ENCODE results near the gene PCDH12.

Gene PCDH12

GRCh38 chr5:141904551-141904950 lies 53.5 kb downstream of the PCDH12 start:
- no peaks in the 10 kb centered on the region for H3K79me2 ChIP-seq (ENCODE audit: control insufficient read depth, low read length)
- no peaks in the 10 kb centered on the region for H4K20me1 ChIP-seq (ENCODE audit: control insufficient read depth, insufficient read depth, low read depth, low read length)
- no peaks in the 10 kb centered on the region for H3K4me1 ChIP-seq (ENCODE audit: control insufficient read depth, low read length)
- H3K4me2 ChIP-seq (ENCODE audit: low read length) = no peak overlapping the region
- no peaks in the 10 kb centered on the region for H3K9me2 ChIP-seq (replicated peaks; ENCODE audit: control insufficient read depth, low read length)
- H3F3A ChIP-seq (ENCODE audit: control insufficient read depth, insufficient read depth) = no peaks in the 10 kb centered on the region
- H3K27me3 ChIP-seq (ENCODE audit: control insufficient read depth, low read length) = peaks cover 24% of the 10 kb centered on the region
- H3K27ac ChIP-seq (ENCODE audit: low read depth, low read length) = no peak overlapping the region
- H3K4me3 ChIP-seq (ENCODE audit: low read length) = no peak overlapping the region
- no peak for TF ChIP-seq CTCF (IDR thresholded peaks at IDR 0.05; ENCODE audit: low read depth, low read length, poor library complexity, severe bottlenecking)
- TF ChIP-seq EZH2phosphoT487 (IDR thresholded peaks at IDR 0.05; ENCODE audit: borderline replicate concordance, low read length) = no peak
- no peaks in the 10 kb centered on the region for H3K36me3 ChIP-seq (ENCODE audit: control insufficient read depth, low read length)
- peaks cover 3% of the 10 kb centered on the region; the same call in 1 of the 2 replicates for H3K9me3 ChIP-seq (ENCODE audit: control insufficient read depth, insufficient read depth, low read length)

- no peak overlapping the region for H3K4me3 ChIP-seq (ENCODE audit: low read length)
- peaks cover 24% of the 10 kb centered on the region for H3K27me3 ChIP-seq (ENCODE audit: control insufficient read depth, low read length)
- no peaks in the 10 kb centered on the region for H3K4me1 ChIP-seq (ENCODE audit: control insufficient read depth, low read length)
- H3F3A ChIP-seq (ENCODE audit: control insufficient read depth, insufficient read depth) = no peaks in the 10 kb centered on the region
- no peak overlapping the region for H3K27ac ChIP-seq (ENCODE audit: low read depth, low read length)
- no peaks in the 10 kb centered on the region for H4K20me1 ChIP-seq (ENCODE audit: control insufficient read depth, insufficient read depth, low read depth, low read length)
- TF ChIP-seq EZH2phosphoT487 (IDR thresholded peaks at IDR 0.05; ENCODE audit: borderline replicate concordance, low read length) (no peak), CTCF (IDR thresholded peaks at IDR 0.05; ENCODE audit: low read depth, low read length, poor library complexity, severe bottlenecking) (no peak)
- H3K79me2 ChIP-seq (ENCODE audit: control insufficient read depth, low read length) = no peaks in the 10 kb centered on the region
- H3K9me3 ChIP-seq (ENCODE audit: control insufficient read depth, insufficient read depth, low read length) = peaks cover 3% of the 10 kb centered on the region; the same call in 1 of the 2 replicates
- no peaks in the 10 kb centered on the region for H3K9me2 ChIP-seq (replicated peaks; ENCODE audit: control insufficient read depth, low read length)
- H3K4me2 ChIP-seq (ENCODE audit: low read length) = no peak overlapping the region
- H3K36me3 ChIP-seq (ENCODE audit: control insufficient read depth, low read length) = no peaks in the 10 kb centered on the region
These were observed 54.7 kb downstream of the PCDH12 start for GRCh38 chr5:141903261-141903660.

GRCh38 chr5:141902015-141902814 lies 55.8 kb downstream of the PCDH12 start:
- Histone ChIP-seq H4K20me1 (ENCODE audit: control insufficient read depth, insufficient read depth, low read depth, low read length) (no peaks in the 10 kb centered on the region), H3K4me3 (ENCODE audit: low read length) (no peak overlapping the region), H3K4me1 (ENCODE audit: control insufficient read depth, low read length) (no peaks in the 10 kb centered on the region), H3K36me3 (ENCODE audit: control insufficient read depth, low read length) (no peaks in the 10 kb centered on the region), H3K9me3 (ENCODE audit: control insufficient read depth, insufficient read depth, low read length) (peaks cover 3% of the 10 kb centered on the region; the same call in 1 of the 2 replicates), H3F3A (ENCODE audit: control insufficient read depth, insufficient read depth) (no peaks in the 10 kb centered on the region), H3K79me2 (ENCODE audit: control insufficient read depth, low read length) (no peaks in the 10 kb centered on the region), H3K9me2 (replicated peaks; ENCODE audit: control insufficient read depth, low read length) (no peaks in the 10 kb centered on the region), H3K4me2 (ENCODE audit: low read length) (no peak overlapping the region), H3K27me3 (ENCODE audit: control insufficient read depth, low read length) (peaks cover 24% of the 10 kb centered on the region), H3K27ac (ENCODE audit: low read depth, low read length) (no peak overlapping the region)
- TF ChIP-seq CTCF (IDR thresholded peaks at IDR 0.05; ENCODE audit: low read depth, low read length, poor library complexity, severe bottlenecking) = no peak
- TF ChIP-seq EZH2phosphoT487 (IDR thresholded peaks at IDR 0.05; ENCODE audit: borderline replicate concordance, low read length) = no peak
